ENCODE data around the gene AFF2. TPM values are rescaled to one million over a fixed set of nuclear protein-coding genes. Genes with fewer than 3 reads are reported as not detected.

The AFF2 gene
- total and polyA plus RNA-seq, 2 experiments from 2014 or later = 0.31 to 0.54 TPM

GRCh38 chrX:148567229-148567628 lies 66.8 kb downstream of the AFF2 start:
- TF ChIP-seq EZH2 (IDR thresholded peaks at IDR 0.05; ENCODE audit: insufficient read depth, poor library complexity, severe bottlenecking) = no peak
- TF ChIP-seq EZH2phosphoT487 (IDR thresholded peaks at IDR 0.05; ENCODE audit: insufficient read depth, low read depth) = no peak
- 0% methylated on average over 3 of the region's 3 CpGs for WGBS, 2 experiments (ENCODE audit: low coverage in 1 of 2, low lambda C conversion rate in 2 of 2, missing lambda C conversion rate in 2 of 2)
- no peaks in the 10 kb centered on the region for H3K27me3 ChIP-seq (replicated peaks; ENCODE audit: insufficient read depth)
- H3K36me3 ChIP-seq (ENCODE audit: low read depth) = no peaks in the 10 kb centered on the region
- DNase-seq = peak; percentile 59
- H3K79me2 ChIP-seq (ENCODE audit: insufficient read depth) = no peaks in the 10 kb centered on the region
- H3K4me2 ChIP-seq (ENCODE audit: unreplicated experiment) = peak overlapping the region; percentile 11
- in situ Hi-C loops (cut with MboI) = no loop called here
- H4K20me1 ChIP-seq (ENCODE audit: insufficient read depth) = no peaks in the 10 kb centered on the region
- H3K9me3 ChIP-seq (ENCODE audit: low read depth) = no peaks in the 10 kb centered on the region
- no peak overlapping the region for H3K9ac ChIP-seq
- H3K9me2 ChIP-seq (ENCODE audit: insufficient read depth) = no peaks in the 10 kb centered on the region
- H3K27ac ChIP-seq = no peak overlapping the region
- H3F3A ChIP-seq (ENCODE audit: insufficient read depth) = no peaks in the 10 kb centered on the region
- peaks cover 20% of the 10 kb centered on the region; the same call in 1 of the 2 replicates for H3K4me1 ChIP-seq (ENCODE audit: insufficient read depth)
- H3K4me3 ChIP-seq = no peak overlapping the region
- H2AFZ ChIP-seq = no peak overlapping the region

- no peak overlapping the region for H2AFZ ChIP-seq
- H3K9me2 ChIP-seq (ENCODE audit: insufficient read depth) = no peaks in the 10 kb centered on the region
- H3K27me3 ChIP-seq (replicated peaks; ENCODE audit: insufficient read depth) = no peaks in the 10 kb centered on the region
- H3K9me3 ChIP-seq (ENCODE audit: low read depth) = no peaks in the 10 kb centered on the region
- WGBS, 2 experiments (ENCODE audit: low coverage in 1 of 2, low lambda C conversion rate in 2 of 2, missing lambda C conversion rate in 2 of 2) = 23 to 50% methylated on average over 1 of the region's 1 CpG
- H4K20me1 ChIP-seq (ENCODE audit: insufficient read depth) = no peaks in the 10 kb centered on the region
- TF ChIP-seq EZH2phosphoT487 (IDR thresholded peaks at IDR 0.05; ENCODE audit: insufficient read depth, low read depth) = no peak
- TF ChIP-seq EZH2 (IDR thresholded peaks at IDR 0.05; ENCODE audit: insufficient read depth, poor library complexity, severe bottlenecking) = no peak
- H3K4me1 ChIP-seq (ENCODE audit: insufficient read depth) = peaks cover 20% of the 10 kb centered on the region; the same call in 1 of the 2 replicates
- peak overlapping the region; percentile 11 for H3K4me2 ChIP-seq (ENCODE audit: unreplicated experiment)
- H3K79me2 ChIP-seq (ENCODE audit: insufficient read depth) = no peaks in the 10 kb centered on the region
- no peaks in the 10 kb centered on the region for H3F3A ChIP-seq (ENCODE audit: insufficient read depth)
- no peak overlapping the region for H3K27ac ChIP-seq
- H3K4me3 ChIP-seq = no peak overlapping the region
- H3K9ac ChIP-seq = no peak overlapping the region
- no peaks in the 10 kb centered on the region for H3K36me3 ChIP-seq (ENCODE audit: low read depth)
- in situ Hi-C loops (cut with MboI) = no loop called here
- peak; percentile 18 for DNase-seq
Observed at GRCh38 chrX:148567779-148568178, 67.4 kb downstream of the AFF2 start.

GRCh38 chrX:148568763-148569162 lies 68.3 kb downstream of the AFF2 start:
- WGBS, 2 experiments (ENCODE audit: low coverage in 1 of 2, low lambda C conversion rate in 2 of 2, missing lambda C conversion rate in 2 of 2) = 79 to 89% methylated on average over 2 of the region's 2 CpGs
- in situ Hi-C loops (cut with MboI) = no loop called here
- H3K9me2 ChIP-seq (ENCODE audit: insufficient read depth) = no peaks in the 10 kb centered on the region

GRCh38 chrX:148572337-148572736 lies 71.9 kb downstream of the AFF2 start:
- Histone ChIP-seq H3K4me2 (ENCODE audit: unreplicated experiment) (no peak overlapping the region), H3K4me1 (ENCODE audit: insufficient read depth) (peaks cover 14% of the 10 kb centered on the region; the same call in 1 of the 2 replicates), H3K79me2 (ENCODE audit: insufficient read depth) (no peaks in the 10 kb centered on the region), H3K4me3 (no peak overlapping the region), H2AFZ (no peak overlapping the region), H4K20me1 (ENCODE audit: insufficient read depth) (no peaks in the 10 kb centered on the region), H3K27ac (no peak overlapping the region), H3K36me3 (ENCODE audit: low read depth) (no peaks in the 10 kb centered on the region), H3F3A (ENCODE audit: insufficient read depth) (no peaks in the 10 kb centered on the region), H3K9me2 (ENCODE audit: insufficient read depth) (no peaks in the 10 kb centered on the region), H3K9me3 (ENCODE audit: low read depth) (no peaks in the 10 kb centered on the region), H3K27me3 (replicated peaks; ENCODE audit: insufficient read depth) (no peaks in the 10 kb centered on the region), H3K9ac (no peak overlapping the region)
- TF ChIP-seq EZH2 (IDR thresholded peaks at IDR 0.05; ENCODE audit: insufficient read depth, poor library complexity, severe bottlenecking) (no peak), EZH2phosphoT487 (IDR thresholded peaks at IDR 0.05; ENCODE audit: insufficient read depth, low read depth) (no peak)
- DNase-seq = peak; percentile 20
- in situ Hi-C loops (cut with MboI) = no loop called here
- WGBS, 2 experiments (ENCODE audit: low coverage in 1 of 2, low lambda C conversion rate in 2 of 2, missing lambda C conversion rate in 2 of 2) = 70 to 75% methylated on average over 4 of the region's 4 CpGs

More at GRCh38 chrX:148568763-148569162, 68.3 kb downstream of the AFF2 start:
- H3K4me2 ChIP-seq (ENCODE audit: unreplicated experiment) = no peak overlapping the region
- no peaks in the 10 kb centered on the region for H3K36me3 ChIP-seq (ENCODE audit: low read depth)
- H3K27me3 ChIP-seq (replicated peaks; ENCODE audit: insufficient read depth) = no peaks in the 10 kb centered on the region
- no peak overlapping the region for H2AFZ ChIP-seq
- no peaks in the 10 kb centered on the region for H3K9me3 ChIP-seq (ENCODE audit: low read depth)
- DNase-seq = no peak
- H4K20me1 ChIP-seq (ENCODE audit: insufficient read depth) = no peaks in the 10 kb centered on the region
- TF ChIP-seq EZH2phosphoT487 (IDR thresholded peaks at IDR 0.05; ENCODE audit: insufficient read depth, low read depth) (no peak), EZH2 (IDR thresholded peaks at IDR 0.05; ENCODE audit: insufficient read depth, poor library complexity, severe bottlenecking) (no peak)
- H3K4me1 ChIP-seq (ENCODE audit: insufficient read depth) = peaks cover 20% of the 10 kb centered on the region; the same call in 1 of the 2 replicates
- no peaks in the 10 kb centered on the region for H3K79me2 ChIP-seq (ENCODE audit: insufficient read depth)
- no peak overlapping the region for H3K27ac ChIP-seq
- no peak overlapping the region for H3K9ac ChIP-seq
- no peaks in the 10 kb centered on the region for H3F3A ChIP-seq (ENCODE audit: insufficient read depth)
- H3K4me3 ChIP-seq = no peak overlapping the region

GRCh38 chrX:148573119-148573518 lies 72.7 kb downstream of the AFF2 start:
- H3K36me3 ChIP-seq (ENCODE audit: low read depth) = no peaks in the 10 kb centered on the region
- H3F3A ChIP-seq (ENCODE audit: insufficient read depth) = no peaks in the 10 kb centered on the region
- no peak overlapping the region for H3K27ac ChIP-seq
- no peak overlapping the region for H3K9ac ChIP-seq
- WGBS, 2 experiments (ENCODE audit: low coverage in 1 of 2, low lambda C conversion rate in 2 of 2, missing lambda C conversion rate in 2 of 2) = 94 to 97% methylated on average over 4 of the region's 4 CpGs
- H3K4me2 ChIP-seq (ENCODE audit: unreplicated experiment) = no peak overlapping the region
- no peaks in the 10 kb centered on the region for H3K9me2 ChIP-seq (ENCODE audit: insufficient read depth)
- no peaks in the 10 kb centered on the region for H3K27me3 ChIP-seq (replicated peaks; ENCODE audit: insufficient read depth)
- TF ChIP-seq EZH2phosphoT487 (IDR thresholded peaks at IDR 0.05; ENCODE audit: insufficient read depth, low read depth) = no peak
- no peak for TF ChIP-seq EZH2 (IDR thresholded peaks at IDR 0.05; ENCODE audit: insufficient read depth, poor library complexity, severe bottlenecking)
- H4K20me1 ChIP-seq (ENCODE audit: insufficient read depth) = no peaks in the 10 kb centered on the region
- no peaks in the 10 kb centered on the region for H3K79me2 ChIP-seq (ENCODE audit: insufficient read depth)
- H2AFZ ChIP-seq = no peak overlapping the region
- H3K9me3 ChIP-seq (ENCODE audit: low read depth) = no peaks in the 10 kb centered on the region
- H3K4me1 ChIP-seq (ENCODE audit: insufficient read depth) = peaks cover 6% of the 10 kb centered on the region; the same call in 1 of the 2 replicates
- no peak overlapping the region for H3K4me3 ChIP-seq
- in situ Hi-C loops (cut with MboI) = no loop called here
- DNase-seq = no peak
